KBM-7 (cell line): ENCODE data around the gene SKA1.

Experiments
- DNase-seq: peaks from one replicate; pipeline ENCODE4 v3.0.0-alpha.2; 2015
- in situ Hi-C: fragments of 300-500 bp; cut with MboI; formaldehyde crosslinking; loops from 2 replicates; pipeline ENCODE4 v1.14.3; 2020; ENCODE audit warnings: low sequenced_read_pairs, low pct_unique_long_range_greater_than_20kb, mixed read lengths

Gene SKA1, protein sequence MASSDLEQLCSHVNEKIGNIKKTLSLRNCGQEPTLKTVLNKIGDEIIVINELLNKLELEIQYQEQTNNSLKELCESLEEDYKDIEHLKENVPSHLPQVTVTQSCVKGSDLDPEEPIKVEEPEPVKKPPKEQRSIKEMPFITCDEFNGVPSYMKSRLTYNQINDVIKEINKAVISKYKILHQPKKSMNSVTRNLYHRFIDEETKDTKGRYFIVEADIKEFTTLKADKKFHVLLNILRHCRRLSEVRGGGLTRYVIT

DNA sequence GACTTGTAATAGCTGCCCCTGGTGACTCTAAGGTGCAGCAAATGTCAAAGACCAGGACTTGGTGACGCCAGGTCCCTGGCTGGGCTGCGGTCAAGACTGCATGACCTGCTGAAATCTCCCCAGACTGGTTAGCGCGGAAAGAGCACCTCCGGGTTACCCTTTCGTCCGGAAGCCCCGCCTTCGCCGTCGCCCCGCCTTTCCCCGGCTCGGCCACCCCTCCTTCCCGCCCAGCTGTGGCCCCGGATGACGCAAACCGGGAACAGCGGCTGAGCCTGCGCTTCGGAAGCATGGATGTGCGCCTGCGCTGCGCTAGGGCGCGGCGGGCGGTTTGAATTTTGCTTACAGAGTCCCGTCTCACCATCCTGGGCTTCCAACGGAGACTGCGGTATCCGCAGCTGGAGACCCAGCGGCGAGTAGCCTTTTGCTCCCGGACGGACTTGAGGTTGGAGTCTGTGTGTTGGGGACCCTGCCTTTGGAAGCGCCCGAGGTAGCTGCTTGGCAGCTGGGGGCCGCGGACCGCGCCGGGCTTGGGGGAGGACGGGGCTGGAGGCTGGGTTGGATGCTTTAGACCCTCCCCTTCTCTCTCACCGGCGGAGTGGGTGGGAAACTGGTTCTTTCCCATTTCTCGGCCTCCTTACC is at the start of gene SKA1:
Gene SKA1, plus strand, starts transcription at position 294 of the 639 bp plus-strand sequence. CDS start 785 bp downstream, outside the sequence.
- peak; percentile 95 for DNase-seq
- in situ Hi-C loops, result no loop called here

DNA sequence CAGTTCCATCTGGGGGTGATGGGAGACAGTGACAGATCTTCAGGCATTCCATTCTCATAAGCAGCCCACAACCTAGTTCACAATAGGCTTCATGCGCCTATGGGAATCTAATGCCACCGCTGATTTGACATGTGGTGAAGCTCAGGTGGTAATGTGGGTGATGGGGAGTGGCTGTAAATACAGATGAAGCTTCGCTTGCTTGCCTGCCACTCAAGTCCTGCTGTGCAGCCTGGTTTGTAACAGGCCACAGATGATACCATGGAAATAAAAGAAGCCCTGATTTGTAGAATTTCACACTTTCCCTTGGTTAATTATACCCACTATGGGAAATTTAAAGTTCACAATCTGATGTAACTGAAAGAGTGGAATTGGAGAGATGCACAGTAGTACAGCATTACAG is 46.9 kb upstream of the SKA1 start:
- in situ Hi-C loops, result no loop called here
- DNase-seq, result no peak

DNA sequence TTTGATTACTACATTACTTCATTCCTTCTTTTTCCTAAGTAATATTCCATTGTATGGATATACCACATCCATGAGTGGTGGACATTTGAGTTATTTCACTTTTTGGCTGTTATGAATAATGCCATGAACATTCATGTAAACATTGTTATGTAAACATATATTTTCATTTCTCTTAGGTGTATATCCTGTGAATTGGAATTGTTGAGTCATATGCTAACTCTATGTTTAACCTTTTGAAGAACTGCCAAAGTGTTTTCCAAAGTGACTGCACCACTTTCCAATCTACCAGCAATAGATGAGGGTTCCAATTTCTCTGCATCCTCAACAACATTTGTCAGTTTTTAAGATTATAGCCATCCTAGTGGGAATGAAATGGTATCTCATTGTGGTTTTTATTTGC is 44.7 kb upstream of the SKA1 start:
- no peak for DNase-seq

DNA sequence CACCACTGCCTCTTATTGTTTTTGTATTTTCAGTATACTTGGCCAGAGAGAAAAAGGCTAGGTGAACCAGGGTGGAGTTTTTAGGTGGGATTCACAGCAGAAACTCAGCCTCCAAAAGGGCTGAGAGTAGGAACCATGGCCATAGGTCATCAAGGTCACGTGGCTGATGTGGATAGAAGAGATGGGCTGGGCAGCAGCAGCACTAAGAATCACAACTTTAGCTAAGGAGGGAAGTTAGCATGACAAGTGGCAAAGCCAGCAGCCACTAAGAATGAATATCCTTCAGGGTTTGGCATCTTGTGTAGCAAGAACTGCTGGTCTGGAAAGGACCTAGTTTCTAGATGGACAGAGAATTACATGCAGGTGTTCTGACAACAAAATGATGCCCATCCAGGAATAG is 43.2 kb upstream of the SKA1 start:
- in situ Hi-C loops, result no loop called here
- no peak for DNase-seq

More for the DNA sequence above, 44.7 kb upstream of the SKA1 start:
- in situ Hi-C loops, result no loop called here

DNA sequence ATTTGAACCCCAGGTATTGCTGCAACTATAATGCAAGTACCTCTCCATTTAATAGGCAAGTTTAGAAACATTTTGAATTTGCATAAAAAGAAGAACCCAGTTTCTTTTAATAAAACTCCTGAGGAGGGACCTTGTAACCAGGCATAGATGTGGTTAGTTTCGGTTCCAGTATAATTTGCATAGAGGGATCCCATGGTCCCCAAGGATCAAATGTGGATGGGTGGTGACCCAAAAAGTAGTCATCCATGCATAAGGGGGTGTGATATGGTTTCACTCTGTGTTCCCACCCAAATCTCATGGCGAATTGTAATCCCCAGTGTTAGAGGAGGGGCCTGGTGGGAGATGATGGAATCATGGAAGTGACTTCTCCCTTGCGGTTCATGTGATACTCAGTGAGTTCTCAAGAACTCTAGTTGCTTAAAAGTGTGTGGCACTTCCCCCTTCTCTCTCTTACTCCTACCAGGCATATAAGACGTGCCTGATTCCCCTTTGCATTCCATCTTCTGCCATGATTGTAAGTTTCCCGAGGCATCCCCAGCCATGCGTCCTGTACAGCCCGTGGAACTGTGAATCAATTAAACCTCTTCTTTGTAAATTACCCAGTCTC is 40.2 kb upstream of the SKA1 start:
- in situ Hi-C loops, result no loop called here
- DNase-seq, result no peak

DNA sequence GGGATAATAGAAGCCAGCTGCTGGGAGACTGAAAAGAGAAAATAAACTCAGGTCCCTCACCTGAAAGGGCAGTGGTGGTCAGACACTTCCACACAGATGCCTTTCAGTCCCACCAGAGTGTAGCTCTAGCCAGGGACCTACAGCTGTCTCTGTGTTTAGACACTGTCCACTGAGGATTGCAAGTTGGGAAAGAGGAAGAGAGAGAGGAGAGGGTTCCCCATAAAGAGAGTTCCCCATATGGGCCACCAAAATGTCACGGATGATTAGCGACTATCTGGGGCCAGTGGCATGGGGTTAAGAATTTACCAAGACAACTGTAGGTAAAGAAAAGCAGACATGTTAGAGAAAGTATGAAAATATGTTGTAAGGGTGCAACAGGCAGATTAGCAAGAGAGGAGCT is 36.7 kb upstream of the SKA1 start:
- DNase-seq, result no peak
- in situ Hi-C loops, result no loop called here

DNA sequence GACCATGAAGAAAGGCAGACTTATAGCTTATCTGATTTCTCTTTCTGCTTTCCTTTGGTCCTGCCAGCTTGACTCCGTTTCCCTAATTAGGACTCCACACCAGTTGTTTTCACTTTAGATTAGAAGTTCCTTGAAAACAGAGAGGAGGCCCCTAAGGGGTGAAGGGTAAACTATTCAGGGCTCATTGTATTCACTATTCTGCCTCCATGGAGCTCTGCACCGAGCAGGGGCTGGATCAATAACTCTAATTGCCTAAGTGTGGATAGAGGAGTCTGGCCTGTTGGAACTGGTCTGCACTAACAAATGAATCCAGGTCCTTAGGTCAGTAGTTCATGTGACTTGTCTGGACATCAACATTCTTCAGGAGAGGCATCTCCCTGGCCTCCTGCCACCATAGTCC is 36.1 kb upstream of the SKA1 start:
- in situ Hi-C loops, result no loop called here
- DNase-seq, result no peak

DNA sequence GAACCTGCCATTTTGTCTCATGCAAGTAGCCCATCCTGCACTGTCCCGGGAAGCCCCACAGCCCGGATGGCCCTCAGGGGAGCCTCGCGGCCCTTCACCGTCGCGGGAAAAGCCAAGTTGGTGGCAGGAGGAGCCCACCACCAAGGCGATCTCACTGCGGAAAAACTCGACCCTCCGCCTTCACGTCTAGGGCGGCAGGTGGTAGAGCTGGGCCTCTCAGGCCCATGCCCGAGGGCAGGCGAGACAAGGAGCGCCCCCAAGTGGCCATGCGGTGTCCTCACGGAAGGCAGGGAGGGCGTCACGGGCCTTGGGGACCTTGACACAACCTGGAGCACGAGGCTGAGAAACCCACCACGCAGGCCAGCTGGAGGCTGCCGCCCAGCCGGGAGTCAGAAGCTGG is 34.8 kb upstream of the SKA1 start:
- DNase-seq, result no peak
- in situ Hi-C loops, result no loop called here

DNA sequence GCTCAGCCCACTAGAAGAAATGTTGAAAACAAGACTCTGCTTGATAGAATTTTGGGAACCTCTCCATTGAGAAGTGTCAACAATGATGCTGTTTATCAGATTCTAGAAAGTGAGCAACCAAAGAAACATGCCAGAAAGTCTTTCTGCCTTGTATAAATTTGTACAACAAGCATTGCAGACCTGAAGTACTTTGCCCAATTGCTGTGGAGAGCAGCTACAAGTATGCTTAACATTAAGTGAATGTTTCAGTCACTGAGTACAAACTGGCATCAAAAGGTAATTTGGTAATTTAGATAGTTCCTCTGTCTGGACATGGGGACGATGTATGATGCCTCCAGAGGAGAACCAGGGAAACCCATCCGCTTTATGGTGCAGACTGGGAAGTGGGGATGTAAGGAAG is 33.4 kb upstream of the SKA1 start:
- DNase-seq, result no peak
- in situ Hi-C loops, result no loop called here

DNA sequence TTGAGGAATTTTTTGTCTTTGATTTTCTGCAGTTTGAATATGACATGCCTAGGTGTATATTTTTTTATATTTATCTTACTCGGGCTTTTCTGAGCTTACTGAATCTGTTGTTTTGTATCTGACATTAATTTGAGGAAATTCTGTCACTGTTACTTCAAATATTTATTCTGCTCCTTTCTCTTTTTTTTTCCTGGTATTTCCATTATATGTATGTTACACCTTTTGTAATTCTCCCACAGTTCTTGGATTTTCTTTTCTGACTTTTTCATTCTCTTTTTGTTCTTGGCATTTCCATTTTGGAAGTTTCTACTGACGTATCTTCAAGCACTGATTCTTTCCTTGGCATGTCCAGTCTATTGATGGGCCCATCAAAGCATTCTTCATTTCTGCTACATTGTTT is 24.1 kb upstream of the SKA1 start:
- in situ Hi-C loops, result no loop called here
- DNase-seq, result no peak

DNA sequence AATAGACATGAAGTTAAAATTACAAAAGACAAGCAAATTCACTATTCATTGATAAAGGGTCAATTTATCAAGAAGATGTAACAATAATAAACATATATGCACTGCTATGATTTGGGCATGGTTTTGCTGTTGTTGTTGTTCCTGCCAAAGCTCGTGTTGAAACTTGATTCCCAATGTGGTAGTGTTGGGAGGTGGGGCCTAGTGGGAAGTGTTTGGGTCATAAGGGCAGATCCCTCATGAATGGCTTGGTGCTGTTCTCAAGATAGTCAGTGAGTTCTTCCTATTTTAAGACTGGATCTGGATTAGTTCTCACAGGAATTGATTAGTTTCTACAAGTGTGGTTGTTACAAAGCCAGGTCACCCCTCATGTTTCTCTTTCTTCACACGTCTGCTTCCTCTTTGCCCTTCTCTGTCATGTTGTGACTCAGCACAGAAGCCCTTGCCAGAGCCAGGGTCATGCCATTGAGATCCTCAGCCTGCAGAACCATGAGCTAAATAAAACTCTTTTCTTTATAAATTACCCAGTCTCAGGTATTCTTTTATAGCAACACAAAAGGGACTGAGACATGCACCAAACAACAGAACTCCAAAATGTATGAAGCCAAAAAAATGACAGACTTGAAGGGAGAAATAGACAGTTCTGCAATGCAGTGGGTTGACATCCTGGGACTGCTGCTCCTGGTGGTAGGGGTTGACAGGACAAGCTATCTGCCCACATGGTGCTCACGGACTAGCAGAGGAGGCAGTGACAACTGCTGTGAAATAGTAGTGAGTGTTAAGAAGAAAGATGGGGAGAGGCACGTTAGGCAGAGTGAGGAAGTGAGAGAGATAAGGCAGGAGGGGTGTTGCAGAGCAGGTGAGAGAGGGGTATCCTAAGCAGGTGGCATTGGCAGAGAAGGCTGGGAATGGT is 18.6 kb upstream of the SKA1 start:
- DNase-seq, result peak; percentile 57
- in situ Hi-C loops, result no loop called here

DNA sequence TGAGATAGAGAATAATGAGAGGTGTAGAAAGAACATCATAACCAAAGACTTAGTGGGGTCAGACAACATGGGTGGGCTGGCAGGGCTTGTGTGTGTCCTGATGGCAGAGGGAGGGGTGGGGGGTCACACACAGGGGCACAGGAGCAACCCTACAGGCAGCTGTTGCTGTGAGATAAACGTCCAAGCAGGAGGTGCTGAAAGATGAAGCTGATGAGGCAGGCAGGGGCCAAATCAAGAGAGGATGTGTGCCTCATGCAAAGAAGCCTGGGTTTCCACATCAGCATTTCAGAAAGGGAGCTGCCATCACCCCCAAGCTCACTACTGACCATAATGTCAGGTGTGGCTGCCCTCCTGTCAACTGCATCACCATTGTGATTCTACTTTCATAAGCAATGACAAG is 16.0 kb upstream of the SKA1 start:
- in situ Hi-C loops, result no loop called here
- no peak for DNase-seq

DNA sequence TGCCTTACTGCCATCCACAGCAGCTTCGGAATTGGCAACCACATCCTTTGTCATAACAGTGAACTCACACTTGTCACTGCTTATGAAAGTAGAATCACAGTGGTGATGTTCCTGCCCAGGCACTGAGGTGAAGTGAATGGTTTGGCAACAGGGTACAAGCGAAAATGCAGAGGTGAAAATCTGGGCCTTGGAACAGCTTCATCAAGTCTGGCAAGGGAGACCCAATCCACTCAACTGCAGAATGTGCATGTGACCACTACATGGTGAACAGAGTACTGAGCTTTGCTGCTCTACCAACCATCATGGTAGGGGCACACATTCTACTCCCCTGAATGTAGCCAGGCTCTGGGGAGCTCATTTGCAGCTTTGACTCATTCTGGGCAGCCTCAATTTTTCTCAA is 15.0 kb upstream of the SKA1 start:
- DNase-seq, result no peak
- in situ Hi-C loops, result no loop called here

DNA sequence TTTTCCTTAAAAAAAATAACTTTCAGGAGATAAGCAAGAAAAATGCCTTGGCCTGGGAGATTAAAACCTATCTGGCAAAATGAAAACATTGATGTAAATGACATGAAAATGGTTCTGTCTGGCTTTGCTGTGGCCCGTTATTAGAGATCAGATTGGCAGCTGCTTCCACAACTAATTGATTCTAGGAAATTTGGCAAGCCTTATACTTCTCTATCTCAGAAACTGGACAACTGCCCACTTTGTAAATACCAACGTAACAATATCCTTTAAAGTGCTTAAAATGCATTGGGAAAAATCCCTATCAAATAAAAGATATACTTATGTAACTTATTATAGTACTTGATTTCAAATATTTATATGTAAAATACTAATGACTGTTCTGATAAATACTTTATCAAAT is 14.2 kb upstream of the SKA1 start:
- no peak for DNase-seq
- in situ Hi-C loops, result no loop called here

DNA sequence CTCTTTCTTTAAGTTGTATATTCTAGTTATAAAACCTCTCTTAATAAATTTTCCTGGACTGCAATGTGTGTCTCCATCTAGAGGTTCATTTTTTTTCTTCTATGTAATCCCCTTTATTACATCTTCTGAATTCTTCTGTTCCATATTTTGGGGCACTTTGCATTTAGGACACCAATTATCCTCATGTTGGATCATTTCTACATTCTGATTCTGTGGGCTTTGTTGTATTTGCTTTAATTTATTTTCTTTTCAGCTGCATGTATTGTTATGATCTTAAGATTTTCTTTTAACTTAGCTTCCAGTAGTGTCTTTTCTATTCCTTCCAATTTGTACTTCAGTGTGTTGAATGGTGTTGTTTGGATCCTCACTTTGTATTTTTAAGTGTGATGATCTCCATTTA is 5.2 kb upstream of the SKA1 start:
- in situ Hi-C loops, result no loop called here
- no peak for DNase-seq

DNA sequence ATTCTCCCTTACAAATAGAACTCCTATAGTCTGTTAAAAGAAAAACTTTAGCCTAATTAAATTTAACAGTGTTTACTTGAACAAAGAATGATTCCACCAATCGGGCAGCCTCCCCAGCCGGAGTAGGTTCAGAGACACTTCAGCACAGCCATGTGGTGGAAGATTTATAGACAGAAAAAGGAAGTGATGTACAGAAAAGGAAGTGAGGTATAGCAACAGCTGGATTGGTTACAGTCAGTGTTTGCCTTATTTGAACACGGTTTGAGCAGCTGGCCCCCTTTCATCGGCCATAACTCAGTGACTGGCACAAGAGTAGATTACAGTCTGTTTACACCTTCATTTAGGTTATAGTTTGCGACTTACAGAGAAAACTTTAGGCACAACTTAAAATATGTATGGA is 2.1 kb upstream of the SKA1 start:
- DNase-seq, result peak; percentile 49
- in situ Hi-C loops, result no loop called here

DNA sequence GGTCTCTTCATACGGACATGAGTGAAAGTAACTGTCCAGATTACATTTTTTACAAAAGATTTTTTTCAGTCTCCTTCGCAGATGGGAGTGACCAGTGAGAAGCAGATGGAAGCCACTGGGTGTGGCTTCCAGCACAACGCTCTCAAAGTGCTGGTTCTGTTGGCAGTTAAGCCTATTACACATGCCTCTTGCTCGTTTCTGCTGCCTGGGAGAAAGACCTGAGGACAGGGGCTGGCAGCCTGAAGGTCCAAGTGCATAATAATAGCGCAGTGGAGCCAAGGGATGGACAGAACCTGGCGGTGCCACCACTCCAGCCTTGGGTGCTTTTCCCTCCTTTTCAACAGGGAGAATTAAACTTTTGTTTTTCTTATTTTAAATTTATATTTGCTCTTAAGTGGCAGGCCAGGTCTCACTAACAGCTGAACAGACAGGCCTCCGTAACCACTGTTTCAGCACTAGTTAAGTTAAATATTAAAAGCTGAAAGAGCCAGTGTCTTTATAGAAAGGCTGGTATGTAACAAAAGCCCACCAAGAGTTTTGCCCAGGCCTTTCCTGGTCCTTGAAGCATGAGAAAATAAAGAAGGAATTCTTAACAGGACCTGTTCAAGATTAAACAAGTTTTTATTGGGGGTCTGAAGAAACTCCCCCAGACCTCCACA is 1.2 kb upstream of the SKA1 start:
- no peak for DNase-seq
- in situ Hi-C loops, result no loop called here

DNA sequence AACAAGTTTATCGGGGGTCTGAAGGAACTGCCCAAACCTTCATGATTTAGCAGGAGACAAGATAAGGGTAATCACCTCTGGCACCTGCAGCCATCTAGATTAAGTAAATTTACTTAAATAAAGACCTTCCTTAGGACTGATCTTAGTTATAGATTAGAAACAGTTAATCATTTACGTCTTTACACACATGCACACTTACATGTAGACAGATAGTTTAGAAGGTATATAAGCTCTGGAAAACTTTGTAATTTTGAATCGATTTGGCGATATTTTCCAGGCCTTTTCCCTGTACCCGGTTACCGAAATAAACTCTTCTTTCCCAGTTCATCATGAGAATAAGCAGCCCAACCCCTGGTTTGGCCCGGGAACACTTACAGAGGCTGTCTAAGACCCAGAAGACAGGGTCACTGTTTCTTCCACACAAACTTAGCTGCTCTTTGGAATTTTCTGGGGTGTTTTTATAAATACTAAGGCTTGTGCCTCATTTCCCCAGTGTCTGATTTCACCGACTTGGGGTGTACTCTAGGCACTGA is 560 bp upstream of the SKA1 start:
- DNase-seq, result peak; percentile 1
- in situ Hi-C loops, result no loop called here
